Activated effector memory CD4-positive, alpha-beta T cell treated with Interleukin-2 at 50 U/mL for 16 hours (primary cell): ENCODE data around the gene IL15.
"Not testable (repeated sequence)": the region's sequence is repeated elsewhere in the genome, so short reads cannot be mapped to it uniquely, and the experiment has no call there.

Experiments used
- DNase-seq: peaks from one replicate; pipeline ENCODE4 v3.0.0-alpha.2; 2020

The IL15 gene

GRCh38 chr4:141636082-141636770, at the start of gene IL15:
TSS of gene IL15 (plus strand) at chr4:141636583. CDS start at chr4:141719465, 82,882 bp downstream.
- peak; percentile 55 for DNase-seq

GRCh38 chr4:141587897-141588296, 48.5 kb upstream of the IL15 start:
- DNase-seq = no peak

DNA sequence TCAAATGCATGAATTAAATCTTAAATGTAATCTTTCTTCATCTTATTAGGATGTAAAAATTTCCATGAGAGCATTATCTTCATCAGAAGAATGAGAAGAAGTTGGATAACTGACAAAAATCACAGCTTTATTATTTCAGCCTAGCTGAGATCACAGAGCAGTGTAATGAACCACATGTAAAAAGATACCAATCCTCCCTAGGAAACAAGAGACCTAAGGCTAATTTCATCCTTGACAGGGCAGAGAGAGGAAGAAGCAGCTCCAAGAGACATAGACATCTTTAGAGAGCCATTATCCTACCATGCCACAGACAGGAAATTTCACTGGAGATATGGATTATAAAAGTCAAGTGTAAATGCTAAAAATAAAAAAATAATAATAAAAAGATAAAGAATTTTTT, 40.9 kb upstream of the IL15 start:
- no peak for DNase-seq

DNA sequence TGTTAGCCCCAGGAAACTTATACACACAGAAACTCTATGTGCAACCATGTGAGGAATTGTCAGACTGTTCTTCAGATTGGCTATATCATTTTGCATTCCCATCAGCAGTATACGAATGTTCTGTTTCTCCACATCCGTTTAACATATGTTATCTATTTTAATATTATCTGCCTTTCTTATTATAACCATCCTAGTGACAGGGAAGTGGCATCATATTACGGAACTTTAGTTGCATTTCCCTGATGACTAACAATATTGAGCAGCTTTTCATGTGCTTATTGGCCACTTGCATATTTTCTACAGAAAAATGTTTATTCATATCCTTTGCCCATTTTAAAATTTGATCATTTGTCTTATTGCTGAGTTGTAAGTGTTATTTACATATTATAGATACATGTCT, 36.5 kb upstream of the IL15 start:
- DNase-seq = no peak

- not testable (repeated sequence) for DNase-seq
Measured at GRCh38 chr4:141604683-141605082, 31.7 kb upstream of the IL15 start.

GRCh38 chr4:141605425-141605856, 30.9 kb upstream of the IL15 start:
- DNase-seq = no peak

GRCh38 chr4:141609243-141609642, 27.1 kb upstream of the IL15 start:
- no peak for DNase-seq

DNA sequence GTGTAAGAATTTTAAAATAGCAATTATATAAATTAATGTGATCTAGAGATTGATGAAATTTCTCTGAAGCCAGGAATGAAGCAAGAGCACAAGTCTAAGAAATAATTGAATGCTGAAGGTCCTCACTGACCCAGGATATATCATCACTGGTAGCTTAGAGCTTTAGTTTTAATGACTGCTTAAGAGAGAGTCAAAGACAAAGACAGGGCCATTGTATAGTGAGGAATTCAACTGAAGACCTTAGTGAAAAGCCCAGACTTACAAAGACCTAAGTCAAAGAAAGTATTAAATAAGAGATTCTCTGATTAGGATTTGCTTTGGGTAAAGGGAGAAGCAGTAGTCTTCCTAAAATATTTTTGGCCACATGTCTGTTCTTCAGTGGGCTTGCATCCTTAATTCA, 26.0 kb upstream of the IL15 start:
- no peak for DNase-seq

DNA sequence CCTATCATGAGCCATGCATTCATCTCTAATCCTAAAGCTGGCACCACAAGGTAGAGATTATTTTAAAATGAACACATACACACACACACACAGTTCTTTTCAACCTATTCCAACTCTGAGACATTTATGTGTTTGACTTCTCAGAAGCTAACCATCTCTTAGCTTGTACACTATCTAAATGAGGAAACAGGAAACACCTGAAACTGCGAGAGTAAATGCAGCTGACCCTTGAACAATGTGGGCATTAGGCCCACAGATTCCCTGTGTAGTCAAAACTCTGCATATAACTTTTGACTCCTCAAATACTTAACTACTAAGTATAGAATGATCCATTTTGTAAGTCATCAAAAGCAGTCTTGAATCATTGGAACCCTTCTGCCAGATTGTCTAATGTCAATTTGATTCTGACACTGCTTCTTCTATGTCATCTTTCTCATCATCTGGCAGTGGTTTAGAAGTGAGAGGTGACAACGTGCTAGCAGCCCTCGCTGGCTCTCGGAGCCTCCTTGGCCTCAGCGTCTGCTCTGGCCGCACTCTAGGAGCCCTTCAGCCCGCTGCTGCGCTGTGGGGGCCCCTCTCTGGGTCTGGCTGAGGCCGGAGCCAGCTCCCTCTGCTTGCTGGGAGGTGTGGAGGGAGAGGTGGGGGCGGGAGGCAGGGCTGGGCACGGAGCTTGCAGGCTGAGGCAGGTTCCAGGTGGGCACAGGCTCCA, 21.4 kb upstream of the IL15 start:
- no peak for DNase-seq

- not testable (repeated sequence) for DNase-seq
Measured at GRCh38 chr4:141615587-141615918, 20.8 kb upstream of the IL15 start.

DNA sequence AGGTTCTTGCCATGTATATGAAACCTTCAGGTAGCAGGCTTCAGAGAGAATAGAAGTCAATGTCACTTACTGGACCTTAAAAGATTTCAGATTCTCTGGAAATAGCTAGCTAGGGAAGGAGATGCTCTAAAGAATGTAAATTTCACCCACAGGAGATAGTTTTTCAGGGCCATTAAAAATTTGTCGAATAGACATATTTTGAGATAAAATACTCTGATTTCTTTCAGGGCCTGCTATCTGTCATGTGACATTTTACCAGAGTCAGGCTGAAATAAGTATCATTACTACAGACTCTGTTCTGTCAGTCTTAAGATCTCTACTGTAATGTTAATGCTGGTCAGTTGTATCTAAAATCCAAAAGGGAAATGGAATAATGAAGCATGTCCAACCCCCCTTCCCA, 15.7 kb upstream of the IL15 start:
- DNase-seq = no peak

- DNase-seq = no peak
Measured at GRCh38 chr4:141625023-141625422, 11.4 kb upstream of the IL15 start.

DNA sequence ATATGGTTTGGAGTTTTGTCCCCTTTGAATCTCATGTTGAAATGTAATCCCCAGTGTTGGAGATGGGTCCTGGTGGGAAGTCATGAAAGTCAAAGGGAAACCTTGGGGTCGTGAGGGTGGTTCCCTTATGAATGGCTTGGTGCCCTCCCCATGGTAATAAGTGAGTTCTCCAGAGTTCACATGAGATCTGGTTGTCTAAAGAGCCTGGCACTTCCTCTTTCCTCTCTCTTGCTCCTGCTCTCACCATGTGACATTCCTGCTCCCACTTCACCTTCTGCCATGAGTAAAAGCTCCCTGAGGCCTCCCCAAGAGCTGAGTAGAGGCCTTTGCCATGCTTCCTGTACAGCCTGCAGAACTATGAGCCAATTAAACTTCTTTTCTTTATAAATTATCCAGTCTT, 5.5 kb upstream of the IL15 start:
- no peak for DNase-seq

DNA sequence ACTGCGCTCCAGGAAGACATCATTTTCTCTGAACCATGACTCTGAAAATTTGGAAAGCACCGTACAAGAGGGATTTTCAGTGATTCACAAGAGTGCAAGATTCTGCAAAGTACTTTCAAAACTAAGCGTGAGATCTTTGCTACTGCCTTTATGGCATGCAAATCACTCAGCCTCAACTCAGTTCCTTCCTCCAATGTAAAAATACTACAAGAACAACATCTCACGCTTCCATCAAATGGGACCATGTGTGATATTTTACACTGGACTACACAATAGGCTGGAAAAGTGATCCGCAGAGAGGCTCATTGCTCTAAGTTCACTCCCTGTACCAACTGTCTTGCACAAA, 674 bp upstream of the IL15 start:
- no peak for DNase-seq

- peak; percentile 6 for DNase-seq
Measured at GRCh38 chr4:141636771-141637460, 533 bp downstream of the IL15 start.

- DNase-seq = no peak
Measured at GRCh38 chr4:141637565-141637964, 1.2 kb downstream of the IL15 start.

DNA sequence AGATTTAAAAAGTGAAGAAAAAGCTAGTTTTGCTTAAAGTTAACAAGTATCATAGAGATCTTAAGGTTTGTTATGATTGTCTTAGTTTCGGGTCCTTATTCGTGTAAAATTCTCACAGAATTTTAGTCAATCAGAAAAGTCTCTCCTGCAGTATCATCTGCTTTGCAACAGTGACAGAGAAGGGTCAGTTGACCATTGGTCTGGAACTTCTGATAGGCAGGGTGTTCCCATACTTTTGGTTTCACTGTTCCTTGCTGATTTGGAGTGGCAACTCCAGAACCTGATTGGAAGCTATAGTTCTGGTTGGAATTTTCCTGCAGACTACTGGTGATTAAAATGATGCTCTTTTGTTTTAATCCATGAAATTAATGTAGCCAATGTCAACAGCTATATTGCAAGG, 1.8 kb downstream of the IL15 start:
- DNase-seq = no peak

DNA sequence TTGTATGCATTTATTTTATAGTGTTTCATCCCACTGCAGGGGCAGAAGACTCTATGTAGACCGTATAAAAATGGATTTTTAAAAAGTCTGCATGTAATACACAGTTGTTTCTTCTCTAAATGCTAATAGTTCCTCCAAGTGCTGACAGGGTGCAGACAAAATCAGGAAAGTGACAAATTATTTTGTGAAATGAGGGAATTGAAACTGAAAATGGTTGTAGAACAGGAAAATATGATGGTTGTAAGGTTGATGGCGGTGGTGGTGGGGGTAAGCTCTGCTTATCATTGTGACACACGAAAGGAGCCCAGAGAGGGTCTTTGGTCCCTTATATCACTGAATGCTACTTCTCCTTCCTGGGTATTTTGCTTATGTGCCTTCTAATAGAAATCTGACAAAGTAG, 4.3 kb downstream of the IL15 start:
- DNase-seq = no peak

DNA sequence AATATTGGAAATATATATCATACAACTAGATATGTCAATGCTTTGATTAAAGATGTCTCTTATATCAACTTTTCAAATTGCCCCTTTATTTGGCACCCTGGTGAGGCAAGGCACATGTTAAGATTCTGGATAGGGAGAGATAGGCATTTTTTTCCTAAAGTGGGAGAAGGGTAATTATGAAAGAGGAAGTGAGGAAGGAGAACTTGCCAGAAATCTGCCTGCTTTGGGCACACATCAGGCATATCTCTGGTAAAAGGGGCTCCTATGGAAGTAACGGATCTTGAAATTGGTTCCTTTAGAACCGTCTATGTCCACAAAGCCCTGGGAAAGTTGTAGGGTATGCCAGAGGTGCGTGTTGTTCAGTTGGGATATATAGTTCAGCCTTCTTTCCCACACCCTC, 5.7 kb downstream of the IL15 start:
- DNase-seq = no peak

GRCh38 chr4:141642711-141643110, 6.3 kb downstream of the IL15 start:
- DNase-seq = no peak

DNA sequence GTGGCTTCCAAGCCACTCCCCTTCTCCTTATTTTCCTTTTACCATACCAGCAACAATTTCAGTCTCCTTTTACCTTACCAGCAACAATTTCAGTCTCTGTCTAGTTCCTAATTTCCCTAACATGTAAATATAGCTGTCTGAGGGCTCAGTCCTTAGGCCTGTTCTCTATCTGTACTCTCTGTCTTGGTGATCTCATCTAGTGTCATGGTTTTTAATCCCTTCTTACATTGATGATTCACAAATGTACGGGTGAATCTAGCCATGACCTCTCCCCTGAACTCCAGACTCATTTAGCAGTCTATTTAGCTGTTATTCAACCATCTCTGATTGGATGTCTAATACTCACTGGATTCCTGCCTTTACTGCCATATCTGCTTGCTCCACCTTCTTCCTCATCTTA, 7.2 kb downstream of the IL15 start:
- DNase-seq = no peak

DNA sequence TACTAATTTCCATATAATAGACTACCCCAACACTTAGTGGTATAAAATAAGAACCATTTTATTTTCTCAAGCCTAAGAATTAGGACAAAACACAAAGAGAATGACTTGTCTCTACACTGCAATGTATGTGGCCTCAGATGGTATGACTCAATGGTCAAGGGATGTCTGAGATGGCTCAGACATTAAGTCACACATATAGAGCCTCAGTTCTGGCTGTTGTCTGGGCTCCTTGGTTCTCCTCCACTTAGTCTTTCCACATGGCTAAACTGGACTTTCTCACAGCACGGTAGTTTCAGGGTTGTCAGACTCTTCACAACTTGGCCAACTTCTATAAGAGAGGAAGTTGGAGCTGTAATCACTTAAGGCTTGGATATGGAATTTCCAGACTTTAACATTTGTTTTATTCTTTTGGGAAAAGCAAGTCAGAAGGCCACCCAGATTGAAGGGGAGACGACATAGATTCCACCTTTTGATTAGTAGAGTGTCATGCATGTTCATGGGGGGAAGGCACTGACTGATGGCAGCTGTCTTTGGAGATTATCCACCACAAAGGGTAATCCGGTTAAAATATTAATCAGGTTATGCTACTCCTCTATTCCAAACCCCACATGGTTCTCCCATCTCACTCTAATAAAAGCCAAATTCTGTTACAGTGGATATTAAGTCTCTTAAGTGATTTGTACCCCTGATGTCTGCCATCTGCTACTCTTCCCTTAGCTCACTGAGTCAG, 9.4 kb downstream of the IL15 start:
- no peak for DNase-seq

DNA sequence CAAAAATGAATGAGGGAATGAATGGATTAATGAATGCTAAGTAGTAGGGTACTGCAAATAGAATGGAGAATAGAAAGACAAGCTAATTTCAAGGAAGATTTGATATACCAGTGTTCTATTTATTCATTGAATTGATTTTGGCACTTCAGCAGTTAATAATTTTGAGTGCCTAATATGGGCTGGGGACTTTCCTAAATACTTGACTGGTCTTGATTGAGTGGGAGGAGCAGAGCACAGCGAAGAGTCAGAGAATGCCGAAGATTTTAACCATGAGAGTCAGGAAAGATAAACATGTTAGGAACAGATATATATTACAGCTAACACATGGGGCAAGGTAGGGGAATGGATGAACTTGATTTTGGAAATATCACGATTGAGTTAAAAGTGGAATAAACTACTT, 10.6 kb downstream of the IL15 start:
- DNase-seq = no peak

DNA sequence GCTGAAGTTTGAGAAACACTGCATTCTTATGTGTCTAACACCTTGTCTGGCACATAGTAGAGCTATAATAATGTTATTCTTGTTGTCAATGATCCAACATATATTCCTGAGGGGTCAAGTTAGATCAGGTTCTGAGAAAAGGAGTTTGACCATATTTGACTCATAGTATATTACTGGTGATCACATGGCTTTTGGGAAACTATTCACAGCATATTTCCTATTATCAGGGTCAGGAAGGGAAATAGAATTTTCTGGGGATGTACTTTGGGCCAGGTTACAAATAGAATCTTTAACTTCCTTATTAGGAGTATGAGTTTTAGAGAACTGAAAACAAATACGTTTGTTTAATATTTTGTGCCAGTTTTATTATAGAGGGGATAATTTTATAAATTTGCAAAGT, 11.6 kb downstream of the IL15 start:
- no peak for DNase-seq
